Measurements from ENCODE around the gene APRT.
"Not testable (repeated sequence)": the region's sequence is repeated elsewhere in the genome, so short reads cannot be mapped to it uniquely, and the experiment has no call there.

The APRT gene

GRCh38 chr16:88824256-88825077 lies 12.7 kb upstream of the APRT start:
- in situ Hi-C loops (cut with HindIII; ENCODE audit: low sequenced_read_pairs) = no loop called here

- in situ Hi-C loops (cut with HindIII; ENCODE audit: low sequenced_read_pairs) = not testable (repeated sequence)
Measured at GRCh38 chr16:88823646-88824045, 11.9 kb upstream of the APRT start.

DNA sequence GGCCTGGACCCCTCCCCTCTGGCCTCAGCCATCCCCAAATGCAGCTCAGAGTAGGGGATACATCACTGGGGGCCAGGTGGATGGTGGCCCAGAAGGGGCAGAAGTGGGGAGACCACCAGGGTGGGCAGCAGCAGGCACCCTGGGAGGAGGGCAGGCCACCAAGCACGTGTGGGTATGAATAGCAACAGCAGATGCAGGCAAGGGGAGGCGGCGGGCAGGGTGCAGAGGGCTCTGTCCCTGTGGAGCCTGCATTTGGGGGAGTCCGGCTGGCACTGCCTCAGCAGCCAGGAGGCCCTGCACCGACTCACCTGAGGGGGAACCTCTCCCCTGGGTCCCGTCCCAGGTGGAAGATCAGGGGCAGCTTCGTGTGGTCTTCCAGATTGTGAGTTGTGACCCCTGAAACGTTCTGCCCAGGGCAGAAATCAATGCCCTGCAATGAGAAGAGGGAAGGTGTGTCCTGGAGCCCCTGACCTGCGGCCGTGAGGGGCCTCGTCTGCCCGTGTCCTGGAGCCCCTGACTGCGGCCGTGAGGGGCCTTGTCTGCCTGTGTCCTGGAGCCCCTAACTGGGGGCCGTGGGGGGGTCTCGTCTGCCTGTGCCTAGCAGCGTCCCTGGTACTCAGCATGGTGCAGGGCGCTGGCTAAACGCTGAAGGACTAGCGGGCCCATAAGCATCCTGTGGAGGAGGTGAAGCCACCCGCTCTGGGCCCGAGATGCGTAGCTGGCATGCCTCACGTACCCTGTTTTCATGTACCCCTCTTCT lies 10.7 kb upstream of the APRT start:
- in situ Hi-C loops (cut with HindIII; ENCODE audit: low sequenced_read_pairs) = no loop called here

GRCh38 chr16:88821168-88821850 lies 9.6 kb upstream of the APRT start:
- in situ Hi-C loops (cut with HindIII; ENCODE audit: low sequenced_read_pairs) = no loop called here

GRCh38 chr16:88820385-88821025 lies 8.8 kb upstream of the APRT start:
- in situ Hi-C loops (cut with HindIII; ENCODE audit: low sequenced_read_pairs) = no loop called here

DNA sequence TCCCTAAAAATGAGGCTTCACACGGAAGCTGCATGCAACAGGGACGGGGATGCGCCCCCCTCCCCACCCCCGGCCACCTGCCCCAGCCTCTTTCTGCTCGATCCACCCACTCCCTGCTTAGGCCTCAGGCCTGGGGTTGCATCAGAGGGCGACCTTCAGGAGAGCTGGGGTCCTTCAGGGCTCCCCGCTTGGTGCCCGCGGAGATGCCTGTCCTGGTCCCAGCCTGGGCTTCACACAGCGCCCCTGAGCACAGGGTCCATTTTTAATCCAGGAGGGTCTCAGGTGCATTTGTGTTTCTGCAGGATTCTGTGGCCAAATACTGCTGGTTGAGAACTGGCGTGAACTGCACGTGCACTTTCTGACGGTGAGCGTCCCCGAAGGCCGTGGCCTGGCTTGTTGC lies 7.4 kb upstream of the APRT start:
- in situ Hi-C loops (cut with HindIII; ENCODE audit: low sequenced_read_pairs) = no loop called here

DNA sequence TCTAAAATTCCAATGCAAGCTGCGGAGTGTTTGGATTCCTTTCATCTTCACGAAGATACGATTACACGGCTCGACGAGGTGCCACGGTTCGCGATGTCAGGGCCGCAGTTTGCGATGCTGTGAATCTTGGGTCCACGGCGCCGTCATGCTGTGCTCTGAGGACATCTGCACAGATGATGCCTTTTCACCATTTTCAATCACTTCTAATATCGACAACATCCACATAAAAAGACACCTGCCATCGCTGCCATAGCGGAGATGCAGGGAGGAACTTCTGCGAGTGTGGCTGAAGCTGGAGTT lies 6.8 kb upstream of the APRT start:
- in situ Hi-C loops (cut with HindIII; ENCODE audit: low sequenced_read_pairs) = no loop called here

DNA sequence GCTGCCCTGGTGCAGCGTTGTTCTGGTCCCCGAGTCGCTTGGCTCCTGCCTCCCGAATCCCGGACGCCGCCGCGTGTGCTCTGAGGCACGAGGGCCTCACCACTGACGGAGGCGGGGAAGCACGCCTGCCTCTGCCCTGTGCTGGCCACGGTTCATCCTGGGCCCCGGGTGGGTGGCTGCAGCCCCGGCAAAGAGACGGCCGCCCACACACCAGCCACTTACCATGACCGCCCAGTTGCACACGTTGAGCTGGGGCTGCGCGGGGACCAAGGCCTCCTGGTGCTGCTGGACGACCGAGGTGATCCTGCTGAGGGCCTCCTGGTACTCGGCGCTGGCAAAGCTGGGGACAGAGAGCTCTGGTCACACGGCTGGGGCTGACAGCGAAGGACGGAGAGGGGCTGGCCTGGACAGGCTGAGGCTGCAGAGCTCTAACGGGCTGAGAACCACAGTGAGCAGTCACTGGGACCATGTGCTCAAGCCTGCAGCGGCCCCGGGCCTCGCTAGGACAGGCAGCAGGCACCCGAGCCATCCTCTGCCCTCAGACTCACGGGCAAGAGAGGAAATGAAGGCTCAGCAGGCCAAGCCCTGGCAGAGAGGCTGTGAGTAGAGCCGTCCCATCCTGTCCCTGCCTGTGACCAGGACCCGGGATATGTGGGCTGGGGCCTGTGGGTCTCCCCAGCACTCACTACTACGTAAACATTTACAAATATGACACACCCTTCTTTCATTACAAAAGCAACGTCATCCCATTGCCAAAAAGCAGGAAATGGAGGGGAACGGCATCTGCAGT lies 6.3 kb upstream of the APRT start:
- in situ Hi-C loops (cut with HindIII; ENCODE audit: low sequenced_read_pairs) = no loop called here

- in situ Hi-C loops (cut with HindIII; ENCODE audit: low sequenced_read_pairs) = no loop called here
Measured at GRCh38 chr16:88816736-88817535, 5.2 kb upstream of the APRT start.

- in situ Hi-C loops (cut with HindIII; ENCODE audit: low sequenced_read_pairs) = no loop called here
Measured at GRCh38 chr16:88815901-88816589, 4.3 kb upstream of the APRT start.

DNA sequence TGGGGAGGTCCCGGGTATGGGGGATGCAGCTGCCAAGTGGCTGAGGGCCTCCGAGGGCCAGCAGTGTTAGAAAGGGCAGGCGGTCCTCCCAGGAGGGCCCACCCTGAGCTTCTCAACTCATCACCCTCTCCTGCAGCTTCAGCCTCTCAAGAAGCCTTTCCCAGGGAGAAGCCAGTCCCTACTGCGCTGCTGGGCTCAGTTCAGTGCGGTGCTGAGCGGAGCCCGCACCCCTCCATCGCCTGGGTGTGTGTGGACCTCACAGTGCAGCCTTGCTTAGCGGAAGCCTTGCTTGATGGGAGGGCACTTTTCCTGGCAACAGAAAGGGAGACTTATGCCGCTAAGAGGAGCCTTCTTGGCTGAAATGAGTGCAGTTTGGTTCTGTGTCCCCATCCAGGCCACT lies 3.5 kb upstream of the APRT start:
- in situ Hi-C loops (cut with HindIII; ENCODE audit: low sequenced_read_pairs) = no loop called here

DNA sequence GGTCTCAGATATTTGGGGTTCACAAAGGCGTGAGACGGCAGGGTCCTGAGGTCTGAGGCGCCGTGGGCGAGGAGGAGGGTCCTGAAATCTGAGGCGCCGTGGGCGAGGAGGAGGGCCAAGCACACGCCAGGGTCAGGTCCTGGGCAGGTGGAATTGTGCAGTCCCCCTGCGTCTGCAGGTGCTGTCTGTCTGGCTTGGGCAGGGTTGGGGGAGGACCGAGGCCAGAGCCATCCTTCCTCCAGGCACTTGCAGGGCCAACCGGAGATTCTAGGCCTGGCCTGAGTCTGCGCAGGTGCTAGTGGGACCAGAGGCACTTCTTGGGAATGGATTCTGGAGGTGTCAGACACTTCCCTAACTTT lies 2.4 kb upstream of the APRT start:
- in situ Hi-C loops (cut with HindIII; ENCODE audit: low sequenced_read_pairs) = no loop called here

- in situ Hi-C loops (cut with HindIII; ENCODE audit: low sequenced_read_pairs) = no loop called here
Measured at GRCh38 chr16:88813269-88814143, 1.8 kb upstream of the APRT start.

- in situ Hi-C loops (cut with HindIII; ENCODE audit: low sequenced_read_pairs) = no loop called here
Measured at GRCh38 chr16:88812513-88813268, 963 bp upstream of the APRT start.

DNA sequence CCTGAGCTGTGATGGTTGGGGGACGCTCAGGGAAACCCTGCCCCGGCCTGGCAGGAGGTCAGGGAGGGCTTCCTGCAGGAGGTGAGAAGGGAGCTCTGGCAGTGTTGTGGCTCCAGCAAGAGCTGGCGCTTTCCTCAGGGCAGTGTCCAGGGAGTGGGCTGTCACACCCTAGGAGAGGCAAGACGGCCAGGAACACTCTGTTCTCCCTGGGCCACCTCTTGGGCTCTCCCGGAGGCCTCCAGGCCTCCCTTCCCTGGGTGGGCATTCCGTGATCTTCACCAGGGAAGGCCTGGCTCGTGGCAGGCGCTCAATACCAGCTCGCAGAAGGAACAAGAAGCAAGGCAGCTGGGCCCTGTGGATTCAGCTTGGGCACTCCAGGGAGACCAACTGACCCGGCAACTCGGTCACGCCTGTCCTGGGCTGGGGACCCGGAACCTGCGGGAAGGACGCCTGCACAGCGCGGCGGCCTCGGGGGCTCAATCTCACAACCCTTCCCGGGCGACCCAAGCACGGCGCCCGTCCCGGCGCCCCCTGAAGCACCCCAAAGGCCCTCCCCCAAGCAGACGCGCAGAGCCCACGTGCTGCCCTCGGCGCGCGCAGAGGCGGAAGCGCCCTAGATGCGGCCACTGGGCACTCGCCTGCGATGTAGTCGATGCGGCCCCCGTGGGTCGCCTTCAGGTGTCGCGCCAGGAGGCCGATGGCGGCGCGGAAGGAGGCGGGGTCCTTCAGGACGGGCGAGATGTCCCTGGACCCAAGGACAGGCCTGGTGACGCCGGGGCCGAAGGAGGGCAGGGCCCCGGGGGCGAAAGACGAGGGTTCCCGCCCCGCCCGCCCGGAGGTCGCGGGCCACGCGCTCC lies 588 bp downstream of the APRT start:
- in situ Hi-C loops (cut with HindIII; ENCODE audit: low sequenced_read_pairs) = no loop called here

- in situ Hi-C loops (cut with HindIII; ENCODE audit: low sequenced_read_pairs) = no loop called here
Measured at GRCh38 chr16:88810166-88810911, 1.4 kb downstream of the APRT start.
